ENCODE data around the gene MEMO1.

GRCh38 chr2:31957354-31958139, 53.3 kb downstream of the MEMO1 start:
- TF ChIP-seq POLR2AphosphoS5 (IDR thresholded peaks at IDR 0.05; ENCODE audit: insufficient read depth, low read depth, low read length) (no peak), CTCF (IDR thresholded peaks at IDR 0.05; ENCODE audit: extremely low read depth in 1 of 2, insufficient read depth in 1 of 2, low read depth in 1 of 2, low read length in 2 of 2) (no peak), MAX (IDR thresholded peaks at IDR 0.05; ENCODE audit: insufficient read depth, insufficient read length) (no peak), JUN (IDR thresholded peaks at IDR 0.05; ENCODE audit: borderline replicate concordance, insufficient read depth, insufficient read length, low read depth) (no peak), EZH2 (IDR thresholded peaks at IDR 0.05; ENCODE audit: borderline replicate concordance, low read depth, low read length, severe bottlenecking) (no peak), POLR2A (IDR thresholded peaks at IDR 0.05; ENCODE audit: low read depth, low read length) (no peak), MYC (IDR thresholded peaks at IDR 0.05; ENCODE audit: low read depth, low read length) (no peak)

Measured in endothelial cell of umbilical vein (primary cell).